Gastrocnemius medialis (tissue), 4 donors: ENCODE measurements around the gene VWA3B.

Experiments used
- CTCF ChIP-seq, 5 experiments: fragments of 450-650 bp in 3 of 5; fragments of 200-600 bp in 2 of 5; sonication (generic) in 2 of 5; IDR thresholded peaks in 4 of 5; conservative IDR thresholded peaks in 1 of 5; 1 replicate in 4 of 5; 2 replicates in 1 of 5; pipeline ENCODE4 v1.5.1; 2016 to 2019; ENCODE audit warnings: antibody characterized with exemption in 5 of 5, mild to moderate bottlenecking in 3 of 5, moderate library complexity in 3 of 5
- POLR2A ChIP-seq, 2 donors: fragments of 450-650 bp; IDR thresholded peaks; one replicate each; pipeline ENCODE4 v1.6.1; 2017; ENCODE audit warnings: antibody characterized with exemption in 2 of 2, mild to moderate bottlenecking in 2 of 2, moderate library complexity in 2 of 2

- no peak for TF ChIP-seq CTCF (IDR thresholded peaks at IDR 0.05 in 4 of 5, conservative IDR thresholded peaks at IDR 0.05 in 1 of 5)
- no peak for TF ChIP-seq POLR2A (IDR thresholded peaks at IDR 0.05)
Observed at GRCh38 chr2:98155716-98156115, 68.7 kb downstream of the VWA3B start.
